Fibroblast of villous mesenchyme (primary cell): Measurements from ENCODE around the gene LRRC66. TPM values are rescaled to one million over a fixed set of nuclear protein-coding genes. Genes with fewer than 3 reads are reported as not detected.

Source experiments
- DNase-seq: peaks from one replicate; pipeline ENCODE4 v3.0.0-alpha.2; 2010; ENCODE audit warnings: low read depth
- H3K4me3 ChIP-seq: 2 replicates; pipeline ENCODE4 v1.5.1; 2011; ENCODE audit warnings: low read depth, mild to moderate bottlenecking, low read length
- total RNA-seq: library from RNA; depleted of rRNA; stranded (reverse); fragments of >200 nt; gene quantifications from 2 replicates; pipeline ENCODE4 v1.2.3, GENCODE V29; 2012
- TF ChIP-seq, protein P1 (sequence below): IDR thresholded peaks from 2 replicates; pipeline ENCODE4 v1.5.1; 2012; ENCODE audit warnings: low read depth, mild to moderate bottlenecking, low read length; ENCODE audit not compliant: insufficient read depth

LRRC66 gene
- total RNA-seq: 0.32 and 0.43 TPM in 2 replicates

DNA sequence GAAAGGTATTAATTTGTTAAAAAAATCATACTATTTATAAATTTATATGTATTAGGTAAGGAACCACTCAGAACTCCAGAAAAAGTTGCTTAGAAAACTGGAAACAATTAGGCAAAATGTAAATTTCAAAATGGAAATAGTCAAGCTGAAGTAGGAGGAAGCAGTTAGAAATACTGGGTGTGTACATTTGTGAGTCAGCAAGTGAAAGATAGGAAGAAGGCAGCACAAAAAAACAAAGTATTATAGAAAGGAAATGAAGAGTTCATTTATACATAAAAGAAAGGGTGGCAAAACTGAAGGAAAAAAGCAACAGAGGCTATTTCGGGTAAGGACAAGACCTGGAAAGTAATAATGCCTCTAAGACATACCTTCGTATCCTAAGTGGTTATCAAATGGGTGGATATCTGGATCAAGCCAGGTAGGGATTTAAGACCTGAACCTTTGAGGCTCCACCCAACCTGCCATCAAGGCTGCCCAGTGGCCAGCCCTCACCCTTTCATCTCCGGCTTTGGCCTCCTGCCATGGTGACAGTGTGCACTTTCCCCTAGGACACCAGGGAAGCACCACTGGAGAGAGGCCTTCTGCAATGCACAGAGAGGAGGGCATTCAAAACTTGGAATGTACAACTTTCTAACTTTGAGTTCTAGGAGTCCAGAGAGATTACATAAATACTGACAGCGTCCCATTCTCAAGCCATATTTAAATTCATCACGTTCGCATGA lies at the start of gene LRRC66:
TSS of gene LRRC66 (minus strand) at position 428 of the 722 bp plus-strand sequence. CDS start 2,750 bp downstream, outside the sequence.
- H3K4me3 ChIP-seq: no peak within 1 kb of the TSS
- TF ChIP-seq, protein P1, sequence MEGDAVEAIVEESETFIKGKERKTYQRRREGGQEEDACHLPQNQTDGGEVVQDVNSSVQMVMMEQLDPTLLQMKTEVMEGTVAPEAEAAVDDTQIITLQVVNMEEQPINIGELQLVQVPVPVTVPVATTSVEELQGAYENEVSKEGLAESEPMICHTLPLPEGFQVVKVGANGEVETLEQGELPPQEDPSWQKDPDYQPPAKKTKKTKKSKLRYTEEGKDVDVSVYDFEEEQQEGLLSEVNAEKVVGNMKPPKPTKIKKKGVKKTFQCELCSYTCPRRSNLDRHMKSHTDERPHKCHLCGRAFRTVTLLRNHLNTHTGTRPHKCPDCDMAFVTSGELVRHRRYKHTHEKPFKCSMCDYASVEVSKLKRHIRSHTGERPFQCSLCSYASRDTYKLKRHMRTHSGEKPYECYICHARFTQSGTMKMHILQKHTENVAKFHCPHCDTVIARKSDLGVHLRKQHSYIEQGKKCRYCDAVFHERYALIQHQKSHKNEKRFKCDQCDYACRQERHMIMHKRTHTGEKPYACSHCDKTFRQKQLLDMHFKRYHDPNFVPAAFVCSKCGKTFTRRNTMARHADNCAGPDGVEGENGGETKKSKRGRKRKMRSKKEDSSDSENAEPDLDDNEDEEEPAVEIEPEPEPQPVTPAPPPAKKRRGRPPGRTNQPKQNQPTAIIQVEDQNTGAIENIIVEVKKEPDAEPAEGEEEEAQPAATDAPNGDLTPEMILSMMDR: no peak
- DNase-seq: no peak

DNA sequence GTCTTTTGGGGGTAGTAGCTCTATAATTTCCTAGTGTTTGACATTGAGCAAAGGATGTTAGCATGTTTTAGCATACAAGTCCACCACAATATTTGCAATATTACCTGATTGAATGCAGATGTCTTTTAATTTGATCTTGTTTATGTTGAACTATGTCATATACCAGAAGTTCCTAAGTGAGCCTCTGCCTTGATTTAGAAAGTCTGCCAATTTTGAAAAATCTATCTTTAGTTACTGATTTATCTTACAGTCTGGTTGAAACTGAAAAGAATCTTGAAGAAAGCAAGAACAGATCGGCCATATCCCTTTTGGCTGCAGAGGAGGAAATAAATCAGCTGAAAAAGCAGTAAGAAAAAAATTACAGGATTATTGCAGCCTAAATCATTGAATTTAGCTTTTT lies 49.4 kb upstream of the LRRC66 start:
- TF ChIP-seq, protein P1: no peak
- DNase-seq: peak; percentile 10
- no peak overlapping the region for H3K4me3 ChIP-seq

DNA sequence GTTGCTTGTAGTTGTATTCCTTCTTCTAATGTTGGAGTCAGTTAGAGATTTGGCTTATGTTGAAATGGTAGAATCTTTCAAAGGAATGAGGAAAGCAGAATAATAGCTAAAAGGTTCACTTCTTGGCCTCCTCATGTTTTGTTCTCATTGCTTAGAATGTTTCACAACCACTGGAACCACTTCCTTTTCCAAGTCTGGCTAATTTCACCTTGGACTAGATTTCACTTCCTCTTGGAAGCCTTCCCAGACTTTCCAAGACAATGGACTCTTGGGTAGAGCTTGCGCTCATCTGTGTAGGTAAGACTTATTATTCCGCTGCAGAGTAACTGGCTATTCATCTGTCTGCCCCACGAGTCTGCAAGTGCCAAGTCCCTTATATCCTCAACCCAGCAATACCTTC lies 39.2 kb upstream of the LRRC66 start:
- TF ChIP-seq, protein P1: no peak
- no peak overlapping the region for H3K4me3 ChIP-seq
- peak; percentile 75 for DNase-seq

- DNase-seq: no peak
- TF ChIP-seq, protein P1: no peak
Measured at GRCh38 chr4:52058275-52058674, 38.1 kb upstream of the LRRC66 start.

GRCh38 chr4:52057196-52057595 lies 37.0 kb upstream of the LRRC66 start:
- H3K4me3 ChIP-seq: no peak overlapping the region
- TF ChIP-seq, protein P1: no peak
- DNase-seq: peak; percentile 58

More at GRCh38 chr4:52058275-52058674, 38.1 kb upstream of the LRRC66 start:
- no peak overlapping the region for H3K4me3 ChIP-seq

DNA sequence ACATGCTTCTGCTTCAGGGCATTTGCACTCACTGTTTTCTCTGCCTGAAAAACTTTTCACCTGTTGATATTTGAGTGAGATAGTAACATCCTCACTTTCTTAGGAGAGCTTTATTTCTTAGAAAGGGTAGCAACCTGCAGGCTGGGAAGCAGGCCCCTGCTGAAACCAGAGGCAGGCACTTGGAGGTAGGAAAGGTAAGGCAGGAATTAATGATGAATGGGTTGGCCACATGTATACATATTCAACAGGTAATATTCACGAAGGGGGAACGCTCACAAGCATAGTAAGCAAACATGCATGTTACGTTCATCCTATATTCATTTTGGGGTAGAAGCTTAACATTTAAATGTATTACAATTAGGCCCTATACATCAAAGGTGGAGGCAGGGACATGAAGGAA lies 34.1 kb upstream of the LRRC66 start:
- TF ChIP-seq, protein P1: no peak
- DNase-seq: no peak
- no peak overlapping the region for H3K4me3 ChIP-seq

DNA sequence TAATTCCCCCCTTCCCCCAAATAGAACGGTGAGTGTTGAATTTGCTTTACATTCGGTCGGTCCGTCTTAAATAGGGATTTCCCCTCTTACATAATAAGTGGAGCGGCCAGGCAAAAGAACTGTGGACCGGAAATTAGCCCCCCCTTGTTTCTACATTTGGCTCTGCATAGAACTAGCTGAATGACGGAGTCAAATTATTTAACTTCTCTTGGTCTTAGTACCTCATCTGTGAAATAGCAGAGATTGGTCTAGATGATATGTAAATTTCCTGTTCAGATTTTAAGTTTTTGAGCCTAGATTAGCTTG lies 32.3 kb upstream of the LRRC66 start:
- TF ChIP-seq, protein P1: no peak
- no peak for DNase-seq
- H3K4me3 ChIP-seq: peak overlapping the region; percentile 75
